ENCODE measurements around the gene MEI4.

DNA sequence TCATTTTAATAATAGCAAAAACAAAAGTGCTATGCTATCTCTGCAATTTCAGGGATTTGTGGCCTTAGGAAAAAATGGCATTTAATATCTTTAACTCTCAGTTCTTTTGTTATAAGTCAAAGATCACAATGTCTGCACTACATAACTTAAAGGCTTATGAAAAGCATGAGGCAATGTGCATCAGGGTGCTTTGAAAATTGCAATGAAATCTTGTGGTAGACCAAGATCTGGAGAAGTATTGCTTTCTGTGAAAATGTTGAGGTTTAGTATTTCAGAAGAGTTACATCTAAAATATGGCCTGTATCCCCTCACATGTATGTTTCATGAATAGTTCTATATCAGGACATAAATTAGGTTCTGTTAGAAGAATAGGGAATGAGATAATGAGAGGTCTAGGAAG is 200.6 kb downstream of the MEI4 start:
- TF ChIP-seq, protein P1, sequence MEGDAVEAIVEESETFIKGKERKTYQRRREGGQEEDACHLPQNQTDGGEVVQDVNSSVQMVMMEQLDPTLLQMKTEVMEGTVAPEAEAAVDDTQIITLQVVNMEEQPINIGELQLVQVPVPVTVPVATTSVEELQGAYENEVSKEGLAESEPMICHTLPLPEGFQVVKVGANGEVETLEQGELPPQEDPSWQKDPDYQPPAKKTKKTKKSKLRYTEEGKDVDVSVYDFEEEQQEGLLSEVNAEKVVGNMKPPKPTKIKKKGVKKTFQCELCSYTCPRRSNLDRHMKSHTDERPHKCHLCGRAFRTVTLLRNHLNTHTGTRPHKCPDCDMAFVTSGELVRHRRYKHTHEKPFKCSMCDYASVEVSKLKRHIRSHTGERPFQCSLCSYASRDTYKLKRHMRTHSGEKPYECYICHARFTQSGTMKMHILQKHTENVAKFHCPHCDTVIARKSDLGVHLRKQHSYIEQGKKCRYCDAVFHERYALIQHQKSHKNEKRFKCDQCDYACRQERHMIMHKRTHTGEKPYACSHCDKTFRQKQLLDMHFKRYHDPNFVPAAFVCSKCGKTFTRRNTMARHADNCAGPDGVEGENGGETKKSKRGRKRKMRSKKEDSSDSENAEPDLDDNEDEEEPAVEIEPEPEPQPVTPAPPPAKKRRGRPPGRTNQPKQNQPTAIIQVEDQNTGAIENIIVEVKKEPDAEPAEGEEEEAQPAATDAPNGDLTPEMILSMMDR (IDR thresholded peaks at IDR 0.05), result no peak
- TF ChIP-seq POLR2A (IDR thresholded peaks at IDR 0.05), result no peak
